Gastroesophageal sphincter (tissue), 4 donors: ENCODE data around the gene MYO7A. TPM values are rescaled to one million over a fixed set of nuclear protein-coding genes. Genes with fewer than 3 reads are reported as not detected.

Source experiments
- ATAC-seq: fragments of 150-250 bp; one replicate; pipeline ENCODE4 v1.9.1; 2016; ENCODE audit warnings: mild to moderate bottlenecking, moderate library complexity
- H3K27ac ChIP-seq, 4 donors: fragments of 200-600 bp; sonication (generic) in 3 of 4; 1 replicate in 3 of 4; 2 replicates in 1 of 4; pipeline ENCODE4 v1.5.1; 2016 to 2019
- H3K27me3 ChIP-seq: fragments of 200-600 bp; sonication (generic); one replicate; pipeline ENCODE4 v1.5.1; 2019
- H3K36me3 ChIP-seq, 2 donors: fragments of 200-600 bp; sonication (generic); one replicate each; pipeline ENCODE4 v1.5.1; 2019; ENCODE audit warnings: control low read depth in 1 of 2
- H3K4me1 ChIP-seq, 3 donors: fragments of 200-600 bp; sonication (generic); 1 replicate in 2 of 3; 2 replicates in 1 of 3; pipeline ENCODE4 v1.5.1; 2016 to 2019; ENCODE audit warnings: control low read depth in 2 of 3
- H3K4me3 ChIP-seq, 2 donors: fragments of 200-600 bp; sonication (generic); one replicate each; pipeline ENCODE4 v1.5.1; 2019; ENCODE audit warnings: mild to moderate bottlenecking in 1 of 2, moderate library complexity in 1 of 2
- H3K9me3 ChIP-seq, 3 donors: fragments of 200-600 bp; sonication (generic); one replicate each; pipeline ENCODE4 v1.5.1; 2017 to 2019; ENCODE audit warnings: control low read depth in 2 of 3
- CTCF ChIP-seq, 4 experiments: fragments of 200-600 bp in 2 of 4; fragments of 450-650 bp in 2 of 4; sonication (generic) in 1 of 4; IDR thresholded peaks; one replicate each; pipeline ENCODE4 v1.5.1; 2017 to 2019; ENCODE audit warnings: antibody characterized with exemption in 4 of 4, mild to moderate bottlenecking in 2 of 4, moderate library complexity in 2 of 4
- EP300 ChIP-seq: sonication (generic); formaldehyde crosslinking; IDR thresholded peaks from one replicate; pipeline ENCODE4 v1.6.1; 2017; ENCODE audit warnings: antibody characterized with exemption, mild to moderate bottlenecking
- POLR2A ChIP-seq, 2 donors: fragments of 450-650 bp; IDR thresholded peaks; one replicate each; pipeline ENCODE4 v1.6.1; 2017; ENCODE audit warnings: antibody characterized with exemption in 2 of 2, mild to moderate bottlenecking in 2 of 2, moderate library complexity in 1 of 2
- POLR2AphosphoS5 ChIP-seq: sonication (generic); formaldehyde crosslinking; IDR thresholded peaks from one replicate; pipeline ENCODE4 v1.6.1; 2017; ENCODE audit warnings: antibody characterized with exemption
- whole genome bisulfite sequencing, 2 donors: methylation state at CpG; one replicate each; pipeline ENCODE4 v1.1.5; 2018; ENCODE audit warnings: low coverage in 1 of 2; 5-methylcytosine and 5-hydroxymethylcytosine counted together
- total RNA-seq, 4 donors: library from RNA; depleted of rRNA; stranded (reverse); fragments of >200 nt; gene quantifications; one replicate each; pipeline ENCODE4 v1.1.0, GENCODE V29; 2016

Gene MYO7A
- total RNA-seq, 4 donors from 2014 or later: 4.0 to 11.8 (median 8.7) TPM

GRCh38 chr11:77252555-77253270, 124.7 kb downstream of the MYO7A start:
- no peak overlapping the region for H3K27ac ChIP-seq
- H3K4me3 ChIP-seq: no peak overlapping the region
- TF ChIP-seq EP300 (no peak), CTCF (IDR thresholded peaks at IDR 0.05) (no peak), POLR2AphosphoS5 (no peak), POLR2A (IDR thresholded peaks at IDR 0.05) (no peak)
- H3K4me1 ChIP-seq: no peaks in the 10 kb centered on the region
- 83 to 85% methylated on average over 3 of the region's 3 CpGs for WGBS, 2 donors
- ATAC-seq: no peak
- no peaks in the 10 kb centered on the region for H3K27me3 ChIP-seq
- H3K9me3 ChIP-seq: peaks cover 0 to 9% (median 0%) of the 10 kb centered on the region in 3 donors
- H3K36me3 ChIP-seq: no peaks in the 10 kb centered on the region

DNA sequence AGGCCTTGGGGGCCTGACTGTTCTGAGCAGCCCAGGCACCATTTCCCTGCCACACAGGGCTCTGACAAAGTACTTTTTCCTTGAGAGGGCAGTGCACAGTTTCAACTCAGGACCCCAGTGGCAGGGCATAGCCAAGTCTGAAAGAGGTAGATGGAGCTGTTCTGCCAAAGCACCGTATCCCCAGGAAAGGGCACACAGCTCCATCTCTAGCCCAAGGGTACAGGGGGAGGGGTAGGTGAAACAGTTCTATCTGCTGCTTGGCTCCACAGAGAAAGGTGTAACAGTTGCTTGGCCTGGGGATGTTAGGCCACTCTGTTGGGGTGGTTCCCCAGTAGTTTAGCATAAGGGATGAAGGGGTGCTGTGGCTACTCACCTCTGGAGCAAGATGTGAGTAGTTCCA, 125.6 kb downstream of the MYO7A start:
- TF ChIP-seq POLR2AphosphoS5 (no peak), CTCF (IDR thresholded peaks at IDR 0.05) (no peak), POLR2A (IDR thresholded peaks at IDR 0.05) (no peak), EP300 (no peak)
- Histone ChIP-seq H3K27me3 (no peaks in the 10 kb centered on the region), H3K9me3 (peaks cover 0 to 9% (median 0%) of the 10 kb centered on the region in 3 donors), H3K4me3 (no peak overlapping the region), H3K4me1 (no peaks in the 10 kb centered on the region), H3K36me3 (no peaks in the 10 kb centered on the region), H3K27ac (no peak overlapping the region)
- ATAC-seq: no peak
- WGBS, 2 donors: 67% methylated on average over 1 of the region's 1 CpG; no CpG with 5 or more reads in 1 of the 2 donors

DNA sequence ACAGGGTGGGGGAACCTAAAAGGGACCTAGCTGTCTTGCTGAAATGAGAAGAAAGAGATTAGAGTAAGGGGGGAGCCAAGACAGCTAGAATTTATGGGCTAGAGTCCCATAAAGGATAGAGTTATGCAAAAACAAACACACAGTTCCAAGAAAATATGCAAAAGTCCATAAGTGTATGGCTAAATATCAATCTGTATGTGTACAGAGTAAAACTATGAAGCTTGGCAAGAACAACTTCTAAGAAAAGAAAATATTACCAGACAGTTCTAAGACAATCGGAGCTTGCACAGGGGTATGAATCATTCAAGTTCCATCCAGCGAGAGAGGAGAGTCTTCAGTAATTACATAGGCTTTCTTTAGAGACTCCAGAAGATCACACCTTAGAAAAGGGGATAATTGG, 131.6 kb downstream of the MYO7A start:
- ATAC-seq: no peak
- H3K36me3 ChIP-seq: no peaks in the 10 kb centered on the region
- TF ChIP-seq CTCF (IDR thresholded peaks at IDR 0.05): no peak
- no peak for TF ChIP-seq EP300
- no peak for TF ChIP-seq POLR2AphosphoS5
- no peak for TF ChIP-seq POLR2A (IDR thresholded peaks at IDR 0.05)
- H3K27ac ChIP-seq: no peak overlapping the region
- 65 to 68% methylated on average over 2 of the region's 2 CpGs for WGBS, 2 donors
- H3K9me3 ChIP-seq: peaks cover 0 to 33% (median 0%) of the 10 kb centered on the region in 3 donors
- no peaks in the 10 kb centered on the region for H3K27me3 ChIP-seq
- H3K4me3 ChIP-seq: no peak overlapping the region
- H3K4me1 ChIP-seq: no peaks in the 10 kb centered on the region

DNA sequence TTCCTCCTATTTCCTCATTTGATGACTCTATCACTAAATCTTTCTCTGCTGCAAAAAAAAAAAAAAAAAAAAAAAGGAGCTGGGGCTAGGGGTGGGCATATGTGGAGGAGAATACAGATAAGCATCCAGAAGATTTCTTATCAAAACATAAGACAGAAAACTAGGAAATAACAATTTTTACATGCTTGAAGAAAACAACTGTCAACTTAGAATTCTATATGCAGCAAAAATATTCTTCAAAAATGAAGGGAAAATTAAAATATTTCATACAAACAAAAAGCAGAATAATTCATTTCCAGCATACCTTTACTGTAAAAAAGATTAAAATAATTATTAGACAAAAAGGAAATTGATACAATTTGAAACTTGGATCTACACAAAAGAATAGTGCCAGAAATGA, 134.8 kb downstream of the MYO7A start:
- Histone ChIP-seq H3K4me3 (no peak overlapping the region), H3K27me3 (no peaks in the 10 kb centered on the region), H3K36me3 (no peaks in the 10 kb centered on the region), H3K27ac (no peak overlapping the region), H3K4me1 (no peaks in the 10 kb centered on the region), H3K9me3 (peaks cover 0 to 34% (median 0%) of the 10 kb centered on the region in 3 donors)
- ATAC-seq: no peak
- TF ChIP-seq POLR2AphosphoS5 (no peak), EP300 (no peak), POLR2A (IDR thresholded peaks at IDR 0.05) (no peak), CTCF (IDR thresholded peaks at IDR 0.05) (no peak)

Other genes starting within 250 kb of the MYO7A start
- gene B3GNT6, start 93.8 kb upstream of the MYO7A start, total RNA-seq: under 1 TPM in 1 of 4 donors, not detected in 3; 0.62 TPM
- 1 to 10 TPM; 4.1 to 9.4 (median 7.7) TPM for gene CAPN5, start 61.3 kb upstream of the MYO7A start, total RNA-seq
- not detected for gene OMP, start 25.4 kb upstream of the MYO7A start, total RNA-seq
- gene GDPD4, start 173.4 kb downstream of the MYO7A start, total RNA-seq: not detected